HUES6 (cell line): ENCODE data around the gene CRACR2A.

Experiments used
- H3K27ac ChIP-seq: 2 replicates; pipeline ENCODE4 v1.7.0; 2013; ENCODE audit warnings: low read depth, mild to moderate bottlenecking, low read length, inconsistent platforms
- H3K27me3 ChIP-seq: 2 replicates; pipeline ENCODE4 v1.6.1; 2013; ENCODE audit warnings: low read length; ENCODE audit not compliant: control insufficient read depth, insufficient read depth
- H3K36me3 ChIP-seq: 2 replicates; pipeline ENCODE4 v1.6.1; 2013; ENCODE audit warnings: low read length; ENCODE audit not compliant: control insufficient read depth, insufficient read depth
- H3K4me1 ChIP-seq: 2 replicates; pipeline ENCODE4 v1.6.1; 2013; ENCODE audit warnings: low read length; ENCODE audit not compliant: control insufficient read depth, insufficient read depth
- H3K4me3 ChIP-seq: 2 replicates; pipeline ENCODE4 v1.5.1; 2013; ENCODE audit warnings: low read depth, low read length
- H3K9ac ChIP-seq: one replicate; pipeline ENCODE4 v1.6.1; 2013; ENCODE audit warnings: mild to moderate bottlenecking, low read length
- H3K9me3 ChIP-seq: 2 replicates; pipeline ENCODE4 v1.6.1; 2013; ENCODE audit warnings: low read depth, low read length; ENCODE audit not compliant: control insufficient read depth, insufficient read depth

The CRACR2A gene

DNA sequence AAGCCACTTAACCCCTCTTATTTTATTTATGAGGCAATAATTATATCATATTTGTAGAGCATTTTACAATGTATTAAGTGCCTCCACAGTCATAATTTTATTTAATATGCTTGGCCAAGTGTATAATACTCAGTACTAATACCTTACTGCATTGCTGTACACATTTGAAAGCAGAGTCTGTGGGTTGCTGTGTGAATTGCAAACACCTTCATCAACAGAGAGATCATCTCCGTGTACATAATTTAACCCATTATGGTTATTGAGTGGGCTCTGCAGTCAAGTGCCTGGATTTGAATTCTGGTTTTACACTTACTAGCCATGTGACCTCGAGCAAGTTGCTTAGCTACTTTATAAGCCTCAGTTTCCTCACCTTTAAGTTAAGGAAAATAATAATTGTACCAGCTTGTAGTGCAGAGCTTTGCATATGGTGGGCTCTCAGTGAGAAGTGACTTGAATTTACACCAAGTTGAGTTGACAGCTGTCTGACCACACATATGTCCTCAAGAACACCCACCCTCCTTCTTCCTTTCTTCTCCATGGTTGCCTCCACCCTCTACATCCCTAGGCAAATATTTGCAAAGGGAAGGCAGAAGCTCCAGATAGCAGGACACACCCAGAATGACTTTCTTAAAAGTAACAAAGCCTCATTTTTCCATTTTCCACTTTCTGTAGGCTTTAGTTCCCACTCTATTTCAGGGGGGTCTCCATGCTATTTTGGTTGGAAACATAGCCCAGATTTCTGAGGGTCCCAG, 12.3 kb downstream of the CRACR2A start:
- no peak overlapping the region for H3K9ac ChIP-seq
- H3K27me3 ChIP-seq, result 0 out of 2 replicates have a peak, but pooled peaks cover 4% of the 10 kb centered on the region
- no peaks in the 10 kb centered on the region for H3K36me3 ChIP-seq
- no peaks in the 10 kb centered on the region for H3K9me3 ChIP-seq
- no peak overlapping the region for H3K4me3 ChIP-seq
- no peak overlapping the region for H3K27ac ChIP-seq
- no peaks in the 10 kb centered on the region for H3K4me1 ChIP-seq

DNA sequence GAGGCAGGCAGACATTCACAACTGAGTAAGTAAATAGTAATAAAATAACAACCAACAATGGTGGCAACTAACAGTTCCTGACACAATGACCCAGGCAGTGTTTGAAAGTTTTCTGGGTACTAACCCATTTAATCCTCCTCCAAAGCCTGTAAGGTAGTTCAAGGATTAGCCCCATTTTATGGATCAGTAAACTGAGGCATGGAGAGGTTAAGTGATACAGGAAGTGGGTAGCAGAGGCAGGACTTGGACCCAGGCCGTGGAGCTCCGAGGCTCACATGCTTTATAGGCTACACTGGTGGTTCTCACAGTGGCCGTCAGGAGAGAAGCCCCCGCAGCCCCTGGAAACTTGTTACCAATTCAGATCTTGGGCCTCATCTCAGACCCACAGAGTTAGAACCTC, 17.5 kb downstream of the CRACR2A start:
- H3K9me3 ChIP-seq, result no peaks in the 10 kb centered on the region
- H3K4me3 ChIP-seq, result no peak overlapping the region
- 0 out of 2 replicates have a peak, but pooled peaks cover 4% of the 10 kb centered on the region for H3K27me3 ChIP-seq
- H3K27ac ChIP-seq, result no peak overlapping the region
- no peaks in the 10 kb centered on the region for H3K36me3 ChIP-seq
- H3K4me1 ChIP-seq, result no peaks in the 10 kb centered on the region
- no peak overlapping the region for H3K9ac ChIP-seq

DNA sequence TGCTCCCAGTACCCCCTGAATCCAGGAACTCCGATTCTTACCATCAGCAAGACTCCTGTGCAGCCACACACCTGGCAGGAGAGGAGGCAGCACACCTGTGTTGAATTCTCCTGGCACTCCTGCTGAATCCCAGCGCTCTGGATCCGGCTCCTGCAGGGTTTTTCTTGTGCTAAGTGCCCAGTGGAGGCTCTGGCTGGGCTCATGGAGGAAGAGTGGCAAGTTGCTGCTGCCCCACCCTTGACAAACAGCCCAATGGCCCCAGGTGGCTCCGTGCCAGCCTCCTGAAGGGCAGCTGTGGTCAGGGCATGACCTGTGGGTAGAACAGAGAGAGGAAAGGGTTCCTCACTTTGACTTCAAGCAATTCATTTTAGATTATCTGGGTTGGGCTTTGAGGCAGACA, 20.0 kb downstream of the CRACR2A start:
- H3K36me3 ChIP-seq, result no peaks in the 10 kb centered on the region
- no peak overlapping the region for H3K27ac ChIP-seq
- no peaks in the 10 kb centered on the region for H3K9me3 ChIP-seq
- no peak overlapping the region for H3K9ac ChIP-seq
- no peaks in the 10 kb centered on the region for H3K4me1 ChIP-seq
- H3K27me3 ChIP-seq, result 0 out of 2 replicates have a peak, but pooled peaks cover 4% of the 10 kb centered on the region
- H3K4me3 ChIP-seq, result no peak overlapping the region

DNA sequence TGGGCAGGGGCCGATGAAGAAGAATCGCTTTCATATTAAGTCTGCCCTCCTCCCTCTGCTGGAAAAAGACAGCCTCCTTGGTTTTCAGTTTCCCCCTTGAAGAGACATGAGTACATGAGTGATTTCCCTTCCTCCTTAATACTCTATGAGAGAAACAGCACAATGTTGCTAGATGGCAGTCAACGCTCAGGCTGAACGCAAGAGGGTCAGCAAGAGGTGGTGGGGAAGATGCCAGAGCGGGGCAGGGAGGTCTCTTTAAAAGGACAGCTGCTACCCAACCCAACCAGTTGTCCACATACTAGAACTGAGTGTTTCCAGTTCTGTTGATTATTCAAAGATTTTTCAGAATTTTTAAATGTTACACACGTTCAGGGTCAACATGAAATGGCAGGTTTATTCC, 22.8 kb downstream of the CRACR2A start:
- Histone ChIP-seq H3K27me3 (no peaks in the 10 kb centered on the region), H3K27ac (no peak overlapping the region), H3K36me3 (no peaks in the 10 kb centered on the region), H3K4me1 (peaks cover 7% of the 10 kb centered on the region), H3K9me3 (peaks cover 2% of the 10 kb centered on the region; the same call in 1 of the 2 replicates), H3K9ac (no peak overlapping the region), H3K4me3 (no peak overlapping the region)

DNA sequence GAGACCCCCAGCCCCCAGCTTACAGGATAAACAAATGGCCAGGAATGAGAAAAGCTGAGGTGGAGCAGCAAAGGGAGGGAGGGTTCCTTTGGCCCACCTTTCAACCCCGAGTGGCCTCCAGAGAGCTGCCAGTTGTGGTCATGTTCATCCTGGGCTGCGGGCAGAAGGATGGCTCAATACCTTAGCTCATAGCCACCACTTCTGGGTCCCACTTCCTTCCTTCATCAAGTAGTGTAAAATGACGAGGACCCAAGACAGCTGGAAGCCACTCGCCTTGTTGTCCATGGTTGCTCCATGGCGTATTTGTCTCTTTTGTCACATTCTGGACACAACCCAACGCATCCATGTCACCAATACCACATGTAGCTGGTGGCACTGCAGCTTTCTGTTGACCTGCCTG, 24.2 kb downstream of the CRACR2A start:
- no peak overlapping the region for H3K27ac ChIP-seq
- H3K9me3 ChIP-seq, result peaks cover 16% of the 10 kb centered on the region; the same call in 1 of the 2 replicates
- H3K36me3 ChIP-seq, result no peaks in the 10 kb centered on the region
- H3K4me3 ChIP-seq, result no peak overlapping the region
- H3K4me1 ChIP-seq, result peaks cover 9% of the 10 kb centered on the region
- H3K9ac ChIP-seq, result no peak overlapping the region
- no peaks in the 10 kb centered on the region for H3K27me3 ChIP-seq

DNA sequence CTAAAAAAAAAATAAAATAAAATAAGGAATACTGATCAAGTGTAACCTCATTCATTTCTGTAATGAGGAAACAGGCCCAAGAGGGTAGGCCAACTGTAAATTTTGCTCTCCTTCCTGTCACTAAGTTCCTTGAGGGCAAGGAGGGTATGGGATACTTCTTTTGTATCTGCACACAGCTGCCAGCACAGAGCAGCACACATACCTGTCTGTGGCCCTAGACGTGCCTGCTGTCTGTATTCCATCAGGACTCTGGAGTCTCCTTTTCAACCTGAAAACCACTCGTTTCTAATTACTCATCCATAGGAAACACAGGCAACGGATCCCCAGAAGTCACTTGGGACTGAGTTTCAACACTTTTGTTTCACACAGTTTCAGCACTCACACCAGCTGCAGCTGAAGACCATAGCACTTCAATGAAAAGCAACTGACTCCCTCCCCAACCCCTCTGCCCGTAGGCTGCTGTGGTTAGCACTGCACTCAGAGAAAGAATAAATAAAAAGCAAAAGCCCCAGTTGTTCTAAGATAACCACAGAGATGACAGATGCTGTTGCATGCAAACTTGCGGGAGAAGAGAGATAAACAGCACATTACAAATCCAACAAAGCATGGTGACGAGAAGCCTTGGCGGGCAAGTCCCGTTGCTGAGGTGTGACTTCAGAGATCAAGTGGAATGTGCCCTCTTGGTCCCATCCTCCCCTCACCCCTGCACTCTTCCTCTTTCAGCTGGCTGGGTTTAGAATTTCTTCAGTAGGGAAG, 24.9 kb downstream of the CRACR2A start:
- Histone ChIP-seq H3K4me3 (no peak overlapping the region), H3K27ac (no peak overlapping the region), H3K9ac (no peak overlapping the region), H3K27me3 (no peaks in the 10 kb centered on the region), H3K9me3 (peaks cover 22% of the 10 kb centered on the region), H3K4me1 (peaks cover 9% of the 10 kb centered on the region), H3K36me3 (no peaks in the 10 kb centered on the region)

DNA sequence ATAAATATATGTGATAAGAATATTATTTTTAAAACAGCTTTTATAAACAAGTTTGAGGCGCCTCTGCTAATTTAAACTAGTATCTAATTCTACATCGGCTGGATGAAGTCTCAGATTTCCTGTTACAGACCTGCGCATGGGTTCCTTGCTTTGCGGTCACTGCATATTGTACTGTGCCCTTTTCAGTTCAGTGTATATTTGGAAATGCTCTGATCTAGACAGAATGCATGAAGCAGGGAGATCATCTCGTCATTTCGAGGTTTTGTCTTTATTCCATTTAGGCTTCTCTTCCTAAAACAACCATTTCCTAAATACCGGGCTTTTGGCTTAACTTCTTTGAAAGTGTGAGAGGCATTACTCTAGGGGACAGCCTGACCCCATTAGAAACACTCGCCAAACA, 25.6 kb downstream of the CRACR2A start:
- H3K9ac ChIP-seq, result no peak overlapping the region
- H3K27ac ChIP-seq, result no peak overlapping the region
- no peaks in the 10 kb centered on the region for H3K36me3 ChIP-seq
- no peak overlapping the region for H3K4me3 ChIP-seq
- peaks cover 29% of the 10 kb centered on the region for H3K9me3 ChIP-seq
- H3K27me3 ChIP-seq, result no peaks in the 10 kb centered on the region
- H3K4me1 ChIP-seq, result peaks cover 9% of the 10 kb centered on the region

DNA sequence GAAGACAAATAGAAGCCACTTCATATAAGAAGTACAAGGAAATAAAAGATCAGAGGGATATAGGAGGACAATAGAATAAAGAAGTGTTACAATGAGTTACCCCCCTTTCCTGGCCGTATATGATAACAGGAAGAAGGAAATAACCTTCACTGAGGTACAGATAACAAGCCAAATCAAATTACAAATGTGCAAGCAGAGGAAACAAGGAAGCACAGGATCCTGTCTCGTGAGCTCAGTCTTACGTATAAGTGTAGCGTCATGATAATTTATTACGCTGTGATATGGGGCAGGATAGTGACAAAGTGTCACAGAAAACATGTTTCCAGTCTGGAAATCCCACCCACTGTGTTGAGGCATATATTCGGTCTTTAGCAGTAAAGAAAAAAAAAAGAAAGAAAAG, 26.5 kb downstream of the CRACR2A start:
- Histone ChIP-seq H3K9ac (no peak overlapping the region), H3K27ac (no peak overlapping the region), H3K4me1 (peaks cover 9% of the 10 kb centered on the region), H3K9me3 (peaks cover 38% of the 10 kb centered on the region), H3K4me3 (no peak overlapping the region), H3K36me3 (no peaks in the 10 kb centered on the region), H3K27me3 (no peaks in the 10 kb centered on the region)

DNA sequence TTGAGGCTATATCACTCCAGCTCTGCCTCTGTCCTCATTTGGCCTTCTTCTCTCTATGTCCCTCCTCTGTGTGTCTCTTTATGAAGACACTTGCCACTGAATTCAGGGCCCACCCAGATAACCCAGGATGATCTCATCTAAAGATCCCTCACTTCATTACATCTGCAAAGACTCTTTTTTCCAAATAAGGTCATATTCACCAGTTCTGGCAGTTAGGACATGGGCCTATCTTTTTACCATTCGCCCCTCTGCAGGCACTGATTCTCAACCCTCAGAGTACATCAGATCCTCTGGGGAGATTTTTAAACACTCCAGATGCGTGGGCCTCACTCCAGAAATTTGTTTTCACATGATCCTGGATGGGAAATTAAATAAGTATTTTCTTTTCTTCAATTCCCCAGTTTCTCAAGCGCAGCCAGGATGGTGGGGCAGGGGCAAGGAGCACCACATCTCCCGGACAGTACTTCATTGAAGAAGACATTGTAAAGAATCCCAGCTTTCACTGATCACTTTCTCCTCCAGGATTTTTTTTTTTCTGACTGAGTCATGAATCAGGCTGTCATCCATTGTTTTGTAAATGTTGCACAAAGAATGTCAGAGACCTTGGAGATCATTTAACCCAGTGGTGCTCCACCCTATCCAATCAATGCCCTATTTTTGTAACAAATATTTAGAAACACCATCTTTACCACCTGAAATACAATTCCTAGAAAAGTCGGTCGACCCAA, 27.4 kb downstream of the CRACR2A start:
- Histone ChIP-seq H3K27ac (peak overlapping the region; percentile 21; the same call in 1 of the 2 replicates), H3K4me1 (peaks cover 9% of the 10 kb centered on the region), H3K9me3 (peaks cover 41% of the 10 kb centered on the region), H3K9ac (peak overlapping the region; percentile 20), H3K4me3 (no peak overlapping the region), H3K36me3 (no peaks in the 10 kb centered on the region), H3K27me3 (no peaks in the 10 kb centered on the region)

DNA sequence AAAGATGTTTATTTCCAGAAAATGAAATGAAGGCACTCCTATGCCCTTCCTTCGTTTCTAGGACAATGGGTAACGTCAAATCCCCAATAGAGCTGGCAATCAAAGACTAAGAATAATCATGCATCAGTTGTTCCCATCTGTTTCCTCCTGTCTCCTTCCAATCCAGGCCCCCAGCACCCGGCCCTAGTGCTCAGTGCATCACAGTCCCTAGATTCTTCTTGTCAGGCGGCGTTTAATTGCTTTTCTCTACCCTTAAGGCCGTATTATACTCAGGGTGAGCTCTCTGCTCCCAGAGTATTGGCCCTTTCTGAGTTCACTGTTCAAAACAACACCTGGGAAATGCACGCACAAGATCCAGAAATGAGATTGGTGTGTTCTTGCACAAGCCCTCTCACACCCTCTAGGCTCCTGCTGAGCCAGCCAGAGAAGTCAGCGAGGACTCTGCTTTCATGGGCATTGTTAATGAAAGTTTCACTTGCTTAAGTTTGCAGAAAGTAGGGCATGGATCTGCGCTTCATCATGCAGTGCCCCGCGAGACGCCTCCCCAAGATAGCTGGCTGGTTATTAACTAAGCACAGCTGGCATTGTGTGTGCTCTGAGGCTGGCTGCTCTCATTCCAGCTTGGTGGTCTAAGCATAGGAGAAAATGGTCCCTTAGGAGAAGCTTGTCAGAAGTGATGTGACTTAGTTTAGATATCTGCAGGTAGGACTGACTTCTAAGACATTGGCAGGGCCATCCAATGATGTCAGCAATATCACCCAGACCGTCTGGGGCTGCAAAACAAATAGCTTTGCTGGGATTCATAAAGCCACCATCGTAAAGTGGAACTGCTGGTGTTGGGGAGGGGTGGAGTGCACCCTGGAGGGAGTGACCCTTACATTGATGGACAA, 28.7 kb downstream of the CRACR2A start:
- Histone ChIP-seq H3K27me3 (no peaks in the 10 kb centered on the region), H3K27ac (no peak overlapping the region), H3K9me3 (peaks cover 41% of the 10 kb centered on the region), H3K36me3 (no peaks in the 10 kb centered on the region), H3K4me3 (no peak overlapping the region), H3K4me1 (peaks cover 9% of the 10 kb centered on the region), H3K9ac (no peak overlapping the region)
